SIG-M5 treated with dmso at 0.1 percent for 504 hours (cell line): ENCODE results near the gene UFSP2.

Experiments
- DNase-seq: peaks from one replicate; lab custom pipeline; 2025; ENCODE audit not compliant: unreplicated experiment; lab: John Stamatoyannopoulos, UW

Gene UFSP2

GRCh38 chr4:185429660-185430059 lies 3.9 kb upstream of the UFSP2 start:
- no peak for DNase-seq

DNA sequence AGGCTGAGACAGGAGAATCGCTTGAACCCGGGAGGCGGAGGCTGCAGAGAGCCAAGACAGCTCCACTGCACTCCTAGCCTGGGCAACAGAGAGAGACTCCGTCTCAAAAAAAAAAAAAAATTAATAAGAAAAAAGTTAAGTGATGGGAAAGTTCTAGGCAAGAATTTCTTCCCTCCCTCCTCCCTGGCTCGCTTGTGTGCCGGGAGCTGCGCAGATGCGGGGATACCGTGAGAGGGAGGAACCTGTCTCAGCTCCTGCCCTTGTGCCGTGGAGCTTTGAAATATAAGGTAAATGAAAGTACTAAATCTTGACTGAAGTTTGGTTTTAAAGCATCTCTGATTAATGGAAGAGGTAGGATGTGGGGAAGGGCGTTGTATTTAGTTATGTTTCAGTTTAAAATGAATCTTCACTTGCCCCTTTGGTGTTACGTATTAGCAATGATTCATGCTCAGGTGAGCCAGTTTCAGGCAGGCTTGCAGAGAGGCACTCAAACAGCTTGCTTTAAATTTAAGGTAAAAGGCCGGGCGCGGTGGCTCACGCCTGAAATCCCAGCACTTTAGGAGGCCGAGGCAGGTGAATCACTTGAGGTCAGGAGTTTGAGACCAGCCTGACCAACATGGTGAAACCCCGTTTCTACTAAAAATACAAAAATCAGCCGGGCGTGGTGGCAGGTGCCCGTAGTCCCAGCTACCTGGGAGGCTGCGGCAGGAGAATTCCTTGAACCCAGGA lies 1.4 kb upstream of the UFSP2 start:
- no peak for DNase-seq

DNA sequence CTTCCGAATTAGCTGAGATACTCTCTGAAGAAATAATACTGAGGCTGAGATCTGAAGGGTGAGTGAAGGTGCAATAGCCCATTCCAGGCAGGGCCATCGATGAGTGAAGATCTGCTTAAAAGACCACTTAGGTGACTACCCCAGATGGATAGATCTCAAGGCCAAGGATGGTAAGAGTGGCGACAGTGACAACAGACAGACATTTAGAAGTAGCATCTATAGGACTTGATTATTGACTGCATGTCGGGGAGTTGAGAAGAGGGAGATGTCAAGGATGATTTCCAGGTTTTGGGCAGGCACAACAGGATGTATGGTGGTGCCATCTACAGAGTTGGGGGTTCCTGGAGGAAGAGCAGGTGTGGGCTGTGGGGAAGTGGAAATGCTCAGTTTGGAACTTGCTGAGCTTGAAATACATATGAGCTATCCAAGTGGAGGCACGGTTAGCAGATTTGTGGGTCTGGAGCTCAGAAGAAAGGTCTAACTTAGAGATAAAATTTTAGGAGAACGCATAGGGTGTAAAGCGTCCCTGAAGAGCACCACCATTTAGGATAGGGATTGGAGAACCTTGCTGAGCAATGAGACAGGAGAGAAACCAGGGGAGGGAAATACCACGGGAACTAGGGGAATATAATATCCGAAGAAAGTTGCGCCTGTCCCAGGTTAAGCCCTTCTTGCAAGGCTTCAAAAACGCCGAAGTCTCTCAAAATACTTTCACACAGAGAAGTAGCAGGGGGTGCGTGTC lies 688 bp downstream of the UFSP2 start:
- peak; percentile 44 for DNase-seq

GRCh38 chr4:185421366-185422124 lies 4.2 kb downstream of the UFSP2 start:
- no peak for DNase-seq

- DNase-seq, result no peak
Observed at GRCh38 chr4:185416955-185417354, 8.8 kb downstream of the UFSP2 start.

- no peak for DNase-seq
Observed at GRCh38 chr4:185412412-185412811, 13.4 kb downstream of the UFSP2 start.

DNA sequence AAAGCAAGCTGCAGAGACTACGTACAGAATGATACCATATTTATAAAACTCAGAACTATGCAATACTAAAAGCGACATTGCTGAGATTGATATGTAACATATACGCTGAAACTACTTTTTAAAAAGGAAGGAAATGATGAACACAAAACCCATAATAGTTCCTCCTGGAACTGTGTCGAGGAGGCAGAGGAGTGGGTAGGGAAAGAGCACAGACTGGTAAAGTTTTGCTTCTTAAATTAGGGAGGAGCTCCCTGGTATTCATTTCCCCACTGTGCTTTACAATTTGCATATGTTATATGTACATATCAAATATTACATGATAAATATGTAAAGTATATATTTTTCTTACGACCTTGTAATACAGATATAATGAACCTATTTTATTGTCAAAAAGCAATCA lies 13.9 kb downstream of the UFSP2 start:
- DNase-seq, result no peak

- DNase-seq, result no peak
Observed at GRCh38 chr4:185408432-185408831, 17.3 kb downstream of the UFSP2 start.

- DNase-seq, result no peak
Observed at GRCh38 chr4:185405296-185405999, 20.3 kb downstream of the UFSP2 start.

DNA sequence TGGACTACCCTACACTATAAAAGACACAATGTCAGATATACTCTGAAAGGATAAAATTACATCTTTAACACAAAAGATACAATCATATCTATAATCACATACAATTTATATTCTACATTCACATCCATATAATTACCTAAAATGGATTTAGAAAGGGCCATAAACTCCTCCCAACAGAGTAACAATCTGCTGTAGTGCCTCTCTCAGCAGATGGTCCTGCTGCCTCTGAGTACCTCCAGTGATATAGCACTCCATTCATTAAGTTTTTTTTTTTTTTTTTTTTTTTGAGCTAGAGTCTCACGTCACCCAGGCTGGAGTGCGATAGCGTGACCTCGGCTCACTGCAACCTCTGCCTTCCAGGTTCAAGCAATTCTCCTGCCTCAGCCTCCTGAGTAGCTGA lies 21.7 kb downstream of the UFSP2 start:
- DNase-seq, result no peak

DNA sequence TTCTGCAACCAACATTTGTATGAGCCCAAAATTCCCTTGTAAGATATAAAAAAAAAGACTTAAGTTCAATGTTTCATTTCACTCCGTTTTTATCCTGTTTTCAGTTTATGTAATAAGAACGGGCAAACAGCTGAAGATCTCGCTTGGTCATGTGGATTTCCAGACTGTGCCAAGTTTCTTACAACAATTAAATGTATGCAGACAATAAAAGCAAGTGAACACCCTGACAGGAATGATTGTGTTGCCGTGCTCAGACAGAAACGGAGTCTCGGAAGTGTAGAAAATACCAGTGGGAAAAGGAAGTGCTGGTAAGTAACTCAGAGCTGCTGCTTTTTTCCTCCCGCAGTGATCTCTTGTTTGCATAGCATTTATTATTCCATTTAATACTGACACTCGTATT lies 26.3 kb downstream of the UFSP2 start:
- no peak for DNase-seq

DNA sequence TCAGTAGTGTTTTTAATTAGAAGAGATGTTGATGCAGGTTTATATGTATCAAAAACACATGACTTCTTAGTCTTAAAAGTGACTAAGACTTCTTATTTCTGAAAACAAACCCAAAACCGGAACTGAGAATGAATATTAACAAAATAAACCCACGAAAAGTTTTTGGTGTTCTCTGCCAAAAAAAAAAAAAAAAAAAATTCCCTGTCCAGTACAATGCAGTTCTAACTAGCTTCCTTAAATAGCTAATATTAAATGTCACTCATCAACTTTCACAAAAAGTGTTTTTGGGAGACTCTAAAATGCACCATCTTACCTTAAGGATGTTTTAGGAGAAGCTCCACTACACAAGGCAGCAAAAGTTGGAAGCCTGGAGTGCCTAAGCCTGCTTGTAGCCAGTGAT lies 27.1 kb downstream of the UFSP2 start:
- DNase-seq, result no peak

DNA sequence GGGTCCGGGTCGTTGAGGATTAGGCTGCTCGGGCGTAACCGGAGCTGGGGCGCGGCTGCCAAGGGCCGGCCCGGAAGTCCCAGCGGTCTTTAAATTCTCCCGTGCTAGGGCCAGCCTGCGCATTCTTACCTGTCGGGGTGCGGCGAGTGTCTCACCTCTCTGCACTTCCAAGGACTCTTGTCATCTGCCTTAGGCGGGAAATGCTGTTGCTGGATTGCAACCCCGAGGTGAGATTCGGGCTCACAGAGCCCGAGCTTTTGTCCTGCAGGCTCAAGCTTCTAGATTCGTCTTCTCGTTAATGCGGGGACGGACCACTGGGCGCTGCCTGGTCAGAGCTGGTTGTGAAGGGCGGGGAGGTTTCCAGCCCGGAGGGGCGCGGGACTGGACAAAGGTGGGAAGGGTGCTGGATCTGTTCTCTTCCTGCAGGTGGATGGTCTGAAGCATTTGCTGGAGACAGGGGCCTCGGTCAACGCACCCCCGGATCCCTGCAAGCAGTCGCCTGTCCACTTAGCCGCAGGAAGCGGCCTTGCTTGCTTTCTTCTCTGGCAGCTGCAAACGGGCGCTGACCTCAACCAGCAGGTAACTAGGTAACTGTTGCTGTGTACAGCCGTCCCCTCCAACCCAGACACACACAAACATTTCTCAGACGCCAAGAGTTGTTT lies 28.9 kb downstream of the UFSP2 start, which contains the start of gene ANKRD37:
Gene ANKRD37, plus strand, starts transcription at position 118 of the 662 bp plus-strand sequence. Its CDS starts 83 bp downstream, at position 201.
- no peak for DNase-seq

DNA sequence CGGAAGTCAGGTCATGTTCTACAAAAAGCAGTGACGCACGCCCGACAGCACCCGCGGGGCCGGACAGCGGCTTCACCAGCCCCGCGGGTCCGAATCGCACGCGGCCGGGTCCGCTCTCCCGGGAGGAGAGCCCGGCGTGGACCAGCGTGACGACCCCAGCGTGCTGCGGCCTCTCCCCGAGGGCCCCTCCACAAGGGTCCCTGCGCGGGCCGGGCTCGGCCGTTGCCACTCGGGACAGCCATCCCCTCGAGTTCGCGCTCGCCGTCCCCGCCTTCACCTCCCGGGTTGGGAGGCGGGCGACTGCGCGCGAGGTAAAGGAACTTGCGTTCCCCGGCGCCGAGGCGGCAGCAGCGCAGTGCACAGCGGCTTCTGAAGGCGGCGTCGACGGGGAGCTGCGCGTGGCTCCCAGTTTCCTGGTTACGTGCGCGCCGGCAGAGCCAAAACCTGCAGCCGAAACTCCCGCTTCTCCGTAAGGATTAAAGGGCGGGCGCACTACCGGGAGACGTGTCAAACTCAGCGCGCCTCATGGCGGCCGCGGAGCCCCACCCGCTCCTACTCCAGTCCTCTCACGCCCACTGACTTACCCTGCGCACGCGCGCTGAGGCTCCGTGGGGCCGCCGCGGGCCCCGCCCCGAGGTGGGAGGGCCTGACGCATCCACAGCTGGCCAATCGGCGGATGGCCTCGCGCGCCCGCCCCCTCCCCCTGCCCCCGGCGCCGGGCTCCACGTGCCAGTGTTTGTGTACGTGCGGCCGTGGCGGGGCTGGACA lies 29.6 kb downstream of the UFSP2 start:
- peak; percentile 89 for DNase-seq

DNA sequence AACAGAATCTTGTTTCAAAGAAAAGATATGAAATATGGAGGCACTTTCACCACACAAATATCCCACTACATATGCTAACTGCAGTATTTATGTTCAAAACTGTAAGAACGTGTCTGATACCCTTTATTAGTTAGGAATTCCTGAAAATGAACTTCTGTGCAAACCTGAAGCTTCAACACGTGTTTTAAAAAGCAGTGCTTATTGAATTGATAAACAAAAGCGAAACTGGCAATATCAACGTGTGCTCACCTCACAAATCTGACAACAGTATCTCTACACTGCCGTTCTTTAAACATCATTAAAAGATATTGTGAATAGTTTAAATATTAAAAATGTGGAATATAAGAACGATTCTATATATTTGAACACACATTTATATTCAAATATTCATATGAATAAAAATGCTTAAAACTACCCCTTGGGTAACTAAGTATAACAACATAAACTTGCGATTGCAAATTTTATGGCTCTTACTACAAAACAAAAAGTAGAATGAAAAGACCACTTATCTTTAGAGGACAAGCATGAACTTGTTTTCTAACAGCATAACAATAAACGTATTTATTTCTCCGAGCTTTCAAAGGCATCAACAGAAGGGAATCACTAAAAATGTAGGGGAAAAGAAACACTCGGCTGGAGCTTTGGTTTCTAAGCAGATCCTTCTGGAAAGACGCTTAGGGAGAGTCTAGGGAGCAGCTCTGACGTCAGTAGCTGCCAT lies 30.4 kb downstream of the UFSP2 start, which contains the start of gene LRP2BP:
Gene LRP2BP, minus strand, starts transcription at position 687 of the 718 bp plus-strand sequence. CDS start 17,738 bp downstream, outside the sequence.
- DNase-seq, result peak; percentile 75

GRCh38 chr4:185394568-185395237 lies 31.1 kb downstream of the UFSP2 start:
- DNase-seq, result no peak

DNA sequence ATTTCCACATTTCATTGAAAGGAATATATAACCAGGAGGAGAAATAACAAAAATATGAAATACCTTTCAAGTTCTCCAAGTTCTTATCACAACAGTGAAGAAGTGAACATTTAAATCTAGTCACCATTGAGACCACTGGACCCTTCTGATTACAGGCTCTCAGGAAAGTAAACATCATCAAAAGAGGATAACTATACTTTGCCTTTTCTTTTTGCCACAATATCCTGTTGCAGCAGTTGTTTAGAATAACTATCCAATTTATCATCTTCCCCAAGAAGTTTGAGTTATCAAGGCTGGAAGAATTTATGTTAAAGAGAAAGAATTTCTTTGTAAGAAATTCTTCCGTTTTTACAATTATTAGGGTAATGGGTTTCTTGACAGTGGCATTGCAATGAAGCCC lies 33.6 kb downstream of the UFSP2 start:
- no peak for DNase-seq

- DNase-seq, result no peak
Observed at GRCh38 chr4:185390941-185391340, 34.8 kb downstream of the UFSP2 start.
